HG03159 (cell line): ENCODE data around the gene TRIO.
A peak's percentile ranks its signal among the peaks of the same experiment; 100 is the strongest.

Experiments used
- ATAC-seq: cut with Tn5 transposase; IDR thresholded peaks from one replicate; pipeline ENCODE4 v1.9.1; 2021; ENCODE audit warnings: mild to moderate bottlenecking, moderate library complexity; ENCODE audit not compliant: unreplicated experiment

Gene TRIO

DNA sequence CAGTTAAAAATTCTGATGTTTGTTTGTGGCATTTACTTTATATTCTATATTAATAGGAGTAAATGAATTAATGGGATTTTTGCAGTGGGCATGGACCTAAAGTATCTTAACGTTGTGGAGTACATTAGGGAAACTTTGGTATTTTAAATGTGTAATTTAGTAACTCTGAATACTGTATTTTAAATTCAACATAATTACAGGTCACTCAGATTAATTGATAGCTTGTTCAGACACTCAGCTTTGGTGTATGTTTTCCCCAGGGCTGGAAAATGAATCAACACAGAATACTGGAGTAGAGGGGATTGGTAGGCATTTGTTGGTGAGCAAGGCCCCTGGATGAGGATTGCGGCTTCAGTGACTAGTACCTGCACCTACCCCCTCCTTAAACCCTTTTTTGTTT, 117.5 kb downstream of the TRIO start:
- no peak for ATAC-seq

DNA sequence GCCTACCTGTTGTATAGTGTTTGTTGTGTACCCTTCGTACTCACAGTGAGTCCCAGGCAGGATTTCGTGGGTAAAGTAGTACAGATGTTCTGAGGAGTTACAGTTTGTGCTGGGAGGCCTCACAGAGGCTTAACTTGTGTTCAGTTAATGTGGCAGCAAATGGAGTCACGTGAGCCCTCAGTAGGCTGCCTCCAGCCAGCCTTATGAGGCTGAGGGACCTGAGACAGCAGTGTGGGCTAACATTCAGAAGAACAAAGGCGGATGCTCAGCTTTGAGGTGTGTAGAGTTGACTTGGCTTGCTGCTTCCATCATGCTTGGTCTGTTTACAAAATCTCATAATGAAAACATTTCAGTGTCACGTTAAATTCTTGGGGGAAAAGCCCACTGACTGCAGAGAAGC, 118.1 kb downstream of the TRIO start:
- ATAC-seq = no peak

DNA sequence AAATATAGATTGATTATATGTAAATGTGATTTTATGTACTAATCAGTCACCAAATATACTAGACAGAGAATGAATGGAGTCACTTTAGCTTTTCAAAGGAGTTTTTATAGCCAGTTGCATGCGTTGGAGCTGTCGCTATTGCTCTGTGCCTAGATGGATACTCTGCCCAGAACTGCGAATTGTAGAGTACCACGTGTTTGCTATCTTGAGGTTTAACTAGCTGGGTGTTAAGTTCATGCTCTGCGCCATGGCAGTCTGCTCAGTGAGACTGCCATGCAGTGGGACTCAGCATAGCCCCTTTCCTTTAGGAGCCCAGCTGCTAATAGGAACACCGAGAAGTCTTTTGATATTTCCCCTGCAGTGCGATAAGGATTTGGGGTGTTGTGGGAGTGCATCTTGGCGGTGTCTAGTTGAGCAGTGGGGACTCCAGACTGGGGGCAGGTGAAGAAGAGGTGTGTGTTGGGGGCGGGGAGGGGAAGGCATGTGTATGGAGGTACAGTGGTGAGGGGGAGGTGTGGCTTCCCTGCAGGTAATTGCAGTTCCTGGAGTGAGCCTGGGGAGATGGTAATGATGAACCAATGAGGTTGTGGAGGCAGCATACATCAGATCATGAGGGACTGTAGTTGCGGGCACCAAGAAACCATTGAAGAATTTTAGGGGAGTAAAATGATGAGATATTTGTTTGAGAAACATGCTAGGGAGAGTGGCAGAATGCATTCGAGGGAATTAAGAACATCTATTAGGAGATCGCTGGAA, 118.9 kb downstream of the TRIO start:
- ATAC-seq = no peak

DNA sequence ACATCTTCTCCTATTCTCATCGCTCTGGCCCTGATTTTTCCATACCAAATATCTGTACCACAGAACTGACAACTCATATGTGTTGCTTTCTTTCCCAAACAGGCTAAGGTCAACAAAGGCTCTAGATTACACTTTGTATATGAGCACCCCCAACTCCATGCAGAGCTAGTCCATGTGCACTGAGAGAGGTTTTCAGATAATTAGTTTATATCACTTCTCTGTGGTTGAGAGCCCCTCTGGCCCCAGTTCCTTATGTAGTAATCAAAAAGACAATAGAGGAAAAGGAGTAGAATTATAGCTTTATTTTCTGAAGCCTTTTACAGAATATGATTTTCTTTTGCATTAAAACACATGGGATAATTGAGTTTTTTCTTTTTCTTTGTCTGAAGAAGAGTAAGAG, 120.0 kb downstream of the TRIO start:
- no peak for ATAC-seq

DNA sequence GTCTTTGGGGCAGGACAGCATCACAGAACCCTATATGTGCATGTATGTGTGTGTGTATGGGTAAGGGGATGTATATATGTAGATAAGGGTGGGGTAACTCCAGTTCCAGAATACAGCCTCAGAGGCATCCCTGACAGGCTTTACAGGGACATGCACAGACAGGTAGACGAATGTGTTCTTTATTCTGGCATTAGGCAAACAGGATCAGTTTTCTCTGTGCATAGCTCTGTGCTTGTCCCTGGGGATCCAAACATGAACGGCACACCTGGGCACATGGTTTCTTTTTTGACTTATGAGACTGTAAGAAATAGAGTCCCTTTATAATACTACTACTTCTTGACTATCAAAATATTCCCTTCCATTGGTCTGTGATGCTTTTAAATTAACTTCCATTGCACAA, 120.6 kb downstream of the TRIO start:
- no peak for ATAC-seq

DNA sequence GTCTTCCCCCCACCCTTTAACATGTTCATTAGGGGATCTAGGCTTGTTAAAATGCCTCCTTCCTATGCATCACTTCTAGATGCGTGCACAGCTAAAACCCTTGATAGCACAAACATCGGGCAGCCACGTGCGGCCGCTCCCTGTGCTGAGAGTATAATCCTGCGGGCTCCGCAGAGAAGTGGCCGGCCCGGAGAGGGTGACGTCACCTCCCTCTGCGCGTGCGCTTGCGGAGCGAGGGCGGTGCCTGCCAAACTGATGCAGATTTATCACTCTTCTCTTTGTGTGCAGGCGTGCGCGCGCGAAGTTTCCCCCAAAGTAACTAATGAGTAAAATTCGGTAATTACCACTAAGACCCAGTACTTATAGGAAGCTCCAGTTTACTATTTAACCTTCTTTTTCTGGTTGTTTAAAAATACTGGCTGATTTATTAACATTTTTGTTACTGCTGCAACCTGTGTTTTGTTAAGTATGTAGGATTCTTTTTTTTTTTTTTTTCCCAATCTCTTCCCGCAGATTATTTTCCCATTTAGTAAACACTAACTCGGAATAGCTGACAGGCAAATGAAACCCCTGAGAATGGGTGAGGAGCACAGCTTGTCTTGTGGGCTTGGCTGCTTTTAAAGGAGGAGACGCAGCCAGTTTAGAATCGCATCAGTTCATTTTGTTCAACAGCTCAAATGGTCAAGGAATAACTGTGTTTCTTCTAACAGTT, 121.6 kb downstream of the TRIO start:
- ATAC-seq = peak; percentile 90

DNA sequence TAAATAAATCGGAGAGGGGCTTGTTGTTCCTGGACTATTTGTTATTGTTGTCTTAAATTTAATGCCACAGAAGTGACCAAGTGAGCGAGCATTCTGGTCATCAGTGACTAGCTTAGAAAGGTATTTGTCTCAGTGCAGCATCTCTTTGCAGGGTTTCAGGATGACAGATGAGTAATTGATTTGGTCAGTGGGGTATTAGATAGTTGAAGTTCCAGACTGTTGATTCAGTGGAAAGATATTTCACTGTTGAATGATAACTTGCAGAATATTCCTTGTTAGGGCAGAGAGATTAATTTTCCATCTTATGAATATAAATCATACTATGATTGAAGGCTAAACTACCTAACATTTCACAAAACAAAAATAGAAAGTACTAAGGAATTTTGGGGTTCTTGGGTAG, 122.4 kb downstream of the TRIO start:
- no peak for ATAC-seq

DNA sequence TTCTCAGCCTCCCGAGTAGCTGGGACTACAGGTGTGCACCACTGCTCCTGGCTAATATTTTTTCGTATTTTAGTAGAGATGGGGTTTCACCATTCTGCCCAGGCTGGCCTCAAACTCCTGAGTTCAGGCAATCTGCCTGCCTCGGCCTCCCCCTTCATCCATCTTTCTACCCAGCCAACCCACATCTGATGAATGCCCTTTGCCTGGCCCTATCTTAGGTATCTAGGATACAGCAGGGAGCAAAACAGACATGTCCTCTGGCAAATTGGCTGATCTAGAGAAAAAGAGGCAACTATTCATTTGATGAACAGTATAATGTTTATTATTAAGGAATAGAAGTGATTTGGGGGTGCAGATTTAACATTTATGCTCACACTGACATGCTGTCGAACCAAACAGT, 123.0 kb downstream of the TRIO start:
- no peak for ATAC-seq

DNA sequence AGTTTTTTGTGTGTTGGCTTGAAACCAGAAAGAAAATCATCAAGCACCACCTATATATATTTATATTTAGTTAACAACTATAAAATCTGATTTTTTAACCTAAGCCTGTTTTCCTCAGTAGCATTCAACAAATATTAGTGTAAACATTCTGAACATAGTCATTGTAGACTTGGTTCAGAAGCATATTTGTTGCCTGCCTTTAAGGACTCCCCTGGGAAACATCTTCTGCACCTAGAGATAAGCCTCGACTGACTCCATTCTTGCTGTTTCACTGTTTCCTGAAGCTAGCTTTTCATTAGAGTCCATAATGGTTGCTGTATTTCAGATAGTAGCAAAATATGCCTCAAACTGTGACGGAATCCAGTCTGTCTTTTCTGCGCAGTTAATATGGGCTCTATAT, 123.5 kb downstream of the TRIO start:
- ATAC-seq = no peak

DNA sequence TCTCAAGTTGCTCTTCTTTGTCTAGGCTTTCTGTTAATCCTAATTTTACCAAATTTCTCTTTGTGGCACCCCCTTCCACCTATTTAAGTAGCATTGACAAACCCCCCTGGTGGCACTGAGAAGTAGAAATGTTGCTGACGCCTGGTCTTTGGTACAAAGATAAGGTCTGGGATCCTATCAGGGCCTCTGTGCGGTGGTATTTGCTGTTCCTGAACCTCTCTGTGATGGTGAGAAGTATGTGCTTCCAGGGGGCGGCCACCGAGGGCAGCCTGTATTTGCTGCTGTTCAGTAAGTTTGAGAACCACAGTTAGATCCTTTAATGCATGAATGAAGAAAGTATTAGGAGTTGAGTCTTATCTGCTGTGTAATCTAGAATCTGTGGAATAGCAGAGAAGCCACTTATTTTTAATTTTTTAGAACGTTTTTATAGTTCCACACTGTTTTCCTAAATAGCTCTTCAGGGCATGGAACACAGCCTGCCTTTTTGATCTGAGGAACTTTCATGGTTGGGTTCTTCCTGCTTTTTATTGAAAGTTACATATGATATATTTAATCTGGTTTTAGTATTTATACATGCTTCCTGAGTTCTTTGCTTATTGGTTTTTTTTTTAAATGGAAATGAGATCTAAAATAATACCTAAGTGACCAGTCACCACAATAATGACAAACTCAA, 124.2 kb downstream of the TRIO start:
- ATAC-seq = no peak

DNA sequence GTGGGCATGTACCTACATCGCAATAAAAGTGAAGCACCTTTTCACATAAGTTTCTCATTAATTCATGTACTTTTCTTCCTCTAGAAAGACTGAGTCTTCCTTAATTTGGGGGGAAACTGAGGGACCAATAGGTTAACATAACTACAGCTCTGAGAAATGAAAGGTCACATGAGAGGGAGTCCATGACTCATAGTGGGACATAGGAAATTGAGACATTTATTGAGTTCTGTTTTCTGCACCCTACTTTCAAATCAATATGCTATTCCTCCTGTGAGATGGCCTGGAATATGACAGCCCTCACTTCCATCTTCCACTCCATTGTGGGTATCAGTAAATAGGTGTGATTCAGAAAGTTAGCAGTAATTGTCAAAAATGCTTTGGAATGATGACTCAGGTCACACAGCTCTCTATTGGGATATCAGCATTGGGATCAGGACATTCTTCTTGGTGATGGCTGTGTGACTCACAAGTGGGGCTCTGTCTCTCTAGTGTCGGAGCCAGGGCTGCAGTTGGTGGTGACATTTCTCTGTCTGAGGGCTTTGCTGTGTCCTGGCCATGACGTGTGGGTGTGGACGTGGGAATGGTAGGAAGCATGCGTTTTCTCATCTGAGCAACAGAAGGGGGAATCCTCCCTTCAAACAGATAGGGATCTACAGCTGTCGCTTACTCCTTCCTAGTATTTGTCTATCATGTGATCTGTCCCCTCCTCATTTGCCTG, 125.0 kb downstream of the TRIO start:
- ATAC-seq = no peak

DNA sequence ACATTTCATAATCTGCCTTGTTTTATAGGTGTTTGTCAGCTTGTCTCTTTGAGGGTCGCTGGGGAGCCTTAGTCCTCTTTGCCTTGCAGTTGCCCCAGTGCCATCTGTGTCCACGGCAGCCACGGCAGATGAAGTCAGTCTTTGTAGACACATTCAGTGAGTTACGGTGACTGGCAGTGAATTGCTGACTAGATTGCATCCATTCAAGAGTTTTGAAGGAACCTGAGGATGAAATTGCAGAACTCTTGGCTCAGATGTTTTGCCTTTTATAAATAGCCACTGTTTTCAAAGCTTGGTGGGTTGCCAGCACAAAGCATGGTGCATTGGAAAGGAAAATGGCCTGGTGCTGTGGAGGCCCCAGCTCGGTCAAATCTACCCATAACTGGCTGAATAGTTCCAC, 125.6 kb downstream of the TRIO start:
- no peak for ATAC-seq

DNA sequence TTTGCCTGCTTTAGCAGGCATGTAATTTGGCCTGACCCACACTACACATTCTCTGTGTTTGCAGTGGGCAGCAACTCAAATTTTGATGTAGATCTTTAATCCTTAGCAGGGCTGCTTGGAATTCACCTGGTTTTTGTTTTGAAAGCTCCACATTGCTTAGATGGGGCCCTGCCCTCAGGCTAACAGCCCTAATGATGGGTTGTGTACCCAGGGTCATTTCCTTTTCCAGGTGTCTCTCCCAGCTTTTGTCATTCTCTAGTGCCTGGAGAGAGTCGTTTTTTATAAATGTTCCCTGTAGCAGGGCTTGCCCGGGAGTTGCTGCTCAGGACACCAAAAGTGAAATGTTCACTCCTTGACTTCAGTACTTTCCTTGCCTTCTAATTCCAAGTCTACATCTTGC, 126.3 kb downstream of the TRIO start:
- ATAC-seq = no peak

DNA sequence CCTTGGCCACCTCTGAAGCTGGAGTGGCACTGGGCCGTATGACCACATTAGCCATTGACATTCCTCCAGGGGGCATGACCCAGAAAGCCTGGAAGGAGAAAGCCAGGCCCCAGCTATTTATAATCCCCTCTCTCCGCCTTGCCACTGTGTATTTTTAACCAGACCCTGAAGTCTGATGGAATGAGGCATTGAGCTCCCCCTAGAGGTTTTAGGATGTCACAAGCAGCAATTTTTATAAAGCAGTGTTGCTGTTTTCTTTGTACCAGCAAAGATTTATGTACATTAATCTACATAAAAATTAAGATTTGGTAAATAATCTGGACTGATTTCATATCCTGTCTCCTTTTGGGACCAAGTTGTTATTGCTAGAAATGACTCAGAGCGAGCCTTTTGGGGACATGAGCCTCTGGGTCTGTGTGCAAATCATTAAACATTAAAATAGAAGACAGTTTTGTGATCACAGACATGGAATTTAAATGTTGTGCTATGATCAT, 127.1 kb downstream of the TRIO start:
- no peak for ATAC-seq

DNA sequence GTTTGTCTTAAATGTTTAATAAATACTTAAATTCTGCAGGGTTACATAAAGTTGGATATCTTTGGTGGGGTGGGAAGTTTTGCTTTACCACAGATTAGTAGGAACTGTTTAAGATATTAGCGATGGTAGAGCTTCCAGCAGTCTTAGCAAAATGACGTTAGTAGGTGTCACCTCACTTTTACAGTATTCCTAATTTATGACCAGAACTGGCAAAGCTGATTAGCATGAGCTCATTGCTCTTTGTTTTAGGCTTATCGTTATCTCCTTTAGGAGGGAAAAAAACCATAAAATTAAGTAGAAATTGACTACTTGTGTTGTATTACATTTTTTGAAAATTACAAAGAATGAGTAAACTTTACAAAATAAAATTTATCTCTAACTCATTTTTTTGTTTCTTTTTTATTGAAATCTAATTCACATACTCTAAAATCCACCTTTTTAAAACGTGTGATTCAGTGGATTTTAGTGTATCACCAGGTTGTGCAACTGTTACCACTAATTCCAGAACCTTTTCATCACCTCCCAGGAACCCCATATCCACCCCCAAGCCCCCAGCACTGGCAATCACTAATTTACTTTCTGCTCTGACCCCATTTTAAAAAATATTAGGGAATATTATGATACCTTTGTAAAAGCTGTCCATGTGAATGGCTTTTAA, 129.5 kb downstream of the TRIO start:
- ATAC-seq = no peak

DNA sequence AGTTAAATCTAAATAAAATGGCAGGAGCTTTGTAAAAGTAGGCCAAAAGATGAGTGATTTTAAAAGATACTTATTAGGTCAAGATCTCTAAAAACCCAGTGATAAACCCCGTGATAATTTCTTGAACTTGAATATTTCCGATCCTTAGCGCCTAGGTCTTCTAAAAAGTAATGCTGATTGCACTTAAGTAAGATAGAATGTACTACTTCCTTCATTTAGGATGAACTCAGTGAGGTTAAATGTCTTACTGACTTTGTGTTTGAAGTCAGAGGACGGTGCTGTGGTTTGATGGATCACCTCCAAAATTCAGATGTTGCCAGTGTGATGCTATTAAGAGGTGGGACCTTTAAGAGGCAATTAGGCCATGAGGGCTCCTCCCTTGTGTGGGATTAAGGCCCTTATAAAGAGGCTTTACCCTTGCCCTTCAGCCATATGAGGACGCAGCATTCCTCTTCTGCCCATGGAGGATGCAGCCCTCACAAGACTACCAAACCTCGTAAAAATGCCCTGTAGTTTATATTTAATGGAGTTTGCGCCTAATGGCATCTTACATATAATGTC, 130.1 kb downstream of the TRIO start:
- no peak for ATAC-seq

DNA sequence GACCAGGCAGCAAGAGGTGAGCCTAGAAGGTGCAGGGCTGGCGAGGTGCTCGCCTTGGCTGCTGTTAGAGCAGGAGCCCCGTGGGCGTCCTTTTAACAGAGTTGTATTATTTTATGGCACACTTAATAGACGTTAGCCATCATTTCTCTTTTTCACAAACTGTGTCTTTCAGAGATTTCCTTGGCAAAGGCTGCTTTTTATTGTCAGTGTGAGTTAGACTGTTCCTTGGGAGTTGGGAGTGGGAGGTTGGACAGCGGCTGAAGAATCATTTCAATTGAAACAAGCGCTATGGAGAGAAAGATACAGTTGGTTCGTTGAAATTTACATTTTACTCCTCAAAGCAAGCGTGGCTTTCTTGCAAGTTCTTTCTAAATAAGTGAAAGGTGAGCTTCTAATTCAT, 133.2 kb downstream of the TRIO start:
- no peak for ATAC-seq

DNA sequence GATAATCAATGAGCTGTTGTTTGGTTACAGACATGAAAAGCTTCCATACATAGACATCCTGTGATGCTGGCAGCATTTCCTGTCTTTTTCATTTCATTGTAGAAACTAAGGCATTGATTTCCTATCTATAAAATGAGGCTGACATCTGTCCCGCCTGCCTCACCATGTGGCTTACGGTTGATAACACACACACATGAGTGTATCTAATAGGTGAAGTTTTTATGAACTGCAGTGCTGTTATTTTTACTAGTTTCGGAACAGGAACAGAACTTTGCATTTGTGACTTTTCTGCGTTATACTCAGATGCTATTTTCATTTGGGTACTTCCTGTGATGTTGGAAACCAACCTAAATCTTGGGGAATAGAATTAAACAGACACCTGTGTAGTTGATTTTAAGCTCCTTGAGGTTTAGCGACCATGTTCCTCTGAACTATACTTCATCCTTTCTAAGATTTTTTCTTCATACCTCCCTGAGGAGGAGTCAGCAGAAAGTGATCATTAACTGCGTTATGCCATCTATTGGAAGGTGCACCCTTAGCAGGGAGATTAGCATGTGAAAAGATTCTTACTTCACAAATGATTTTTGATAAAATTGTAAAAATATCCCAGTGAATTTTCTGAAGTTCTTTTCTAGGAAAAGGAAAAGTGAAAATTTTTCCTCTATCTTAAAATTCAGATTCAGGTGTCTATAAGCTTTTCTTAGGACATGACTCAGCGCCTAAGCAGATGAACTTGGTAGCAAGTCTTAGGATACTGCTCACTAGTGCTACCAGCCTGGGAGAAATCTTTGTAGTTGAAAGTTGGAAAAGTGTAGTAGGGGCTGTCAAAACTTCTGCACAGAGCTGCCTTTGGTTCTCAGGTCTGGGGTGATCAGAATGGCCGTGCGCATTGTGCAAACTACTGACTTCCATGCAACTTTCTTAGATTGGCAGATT, 134.5 kb downstream of the TRIO start:
- peak; percentile 56 for ATAC-seq

DNA sequence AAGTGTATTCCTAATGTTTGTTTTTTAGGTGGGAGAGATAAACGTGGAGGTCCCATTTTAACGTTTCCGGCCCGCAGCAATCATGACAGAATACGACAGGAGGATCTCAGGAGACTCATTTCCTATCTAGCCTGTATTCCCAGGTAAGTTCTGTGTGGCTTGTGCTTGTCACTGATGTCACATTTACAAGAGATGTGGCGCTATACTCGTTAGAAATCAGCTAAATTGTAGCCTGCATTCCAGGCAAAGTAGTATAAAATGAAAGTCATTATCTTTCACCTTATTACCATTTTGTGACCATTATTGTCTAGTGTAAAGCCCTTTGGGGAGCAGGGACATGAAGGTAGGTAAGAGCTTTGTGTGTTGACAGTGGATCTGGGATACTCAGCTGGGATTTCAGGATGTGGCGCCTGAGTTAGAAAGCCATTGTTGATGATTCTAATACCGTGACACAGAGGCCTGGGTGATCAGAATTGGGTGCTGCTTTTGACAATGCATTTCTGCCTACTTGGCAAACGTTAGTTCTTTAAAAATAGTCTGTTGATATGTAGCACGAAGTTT, 137.2 kb downstream of the TRIO start:
- ATAC-seq = no peak
